GM21619 (cell line): ENCODE results near the gene P3H2.
"Not testable (repeated sequence)": the region's sequence is repeated elsewhere in the genome, so short reads cannot be mapped to it uniquely, and the experiment has no call there.

Experiments
- ATAC-seq: cut with Tn5 transposase; IDR thresholded peaks from one replicate; pipeline ENCODE4 v1.9.1; 2021; ENCODE audit not compliant: unreplicated experiment

Gene P3H2

DNA sequence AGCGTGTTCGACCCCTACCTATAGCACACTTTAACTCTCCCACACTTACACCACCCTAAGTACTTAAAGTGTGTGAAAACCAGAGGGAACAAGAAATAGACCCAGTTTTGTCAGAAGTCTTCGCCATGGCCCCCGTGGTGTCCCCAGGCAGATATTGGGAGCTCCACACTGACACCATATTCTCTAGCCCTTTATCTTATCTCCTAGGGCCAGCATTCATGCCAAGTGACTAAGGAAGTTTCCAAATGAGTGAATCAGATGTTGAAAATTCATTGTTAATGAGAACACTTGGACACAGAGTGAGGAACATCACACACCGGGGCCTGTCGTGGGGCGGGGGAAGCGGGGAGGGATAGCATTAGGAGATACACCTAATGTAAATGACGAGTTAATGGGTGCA, 31.8 kb downstream of the P3H2 start:
- no peak for ATAC-seq

DNA sequence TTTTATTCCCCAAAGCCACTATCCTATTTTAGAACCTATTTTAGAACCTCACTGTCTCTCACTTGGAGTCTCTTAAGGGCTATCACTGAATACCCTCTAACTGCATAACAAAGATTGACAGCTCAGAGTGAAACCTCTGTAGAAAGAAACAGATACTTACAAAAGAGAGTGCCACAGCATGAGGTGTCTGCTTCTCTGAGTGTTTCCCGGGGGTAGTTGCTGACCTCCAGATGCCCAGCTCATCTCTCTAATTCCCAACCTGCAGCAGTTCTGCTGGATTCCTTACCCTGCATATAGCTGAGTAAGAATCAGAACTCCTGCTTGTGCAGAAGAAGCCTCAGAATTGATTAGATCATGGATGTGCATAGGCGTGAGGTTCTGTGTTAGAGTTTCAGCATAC, 34.5 kb downstream of the P3H2 start:
- ATAC-seq: no peak

DNA sequence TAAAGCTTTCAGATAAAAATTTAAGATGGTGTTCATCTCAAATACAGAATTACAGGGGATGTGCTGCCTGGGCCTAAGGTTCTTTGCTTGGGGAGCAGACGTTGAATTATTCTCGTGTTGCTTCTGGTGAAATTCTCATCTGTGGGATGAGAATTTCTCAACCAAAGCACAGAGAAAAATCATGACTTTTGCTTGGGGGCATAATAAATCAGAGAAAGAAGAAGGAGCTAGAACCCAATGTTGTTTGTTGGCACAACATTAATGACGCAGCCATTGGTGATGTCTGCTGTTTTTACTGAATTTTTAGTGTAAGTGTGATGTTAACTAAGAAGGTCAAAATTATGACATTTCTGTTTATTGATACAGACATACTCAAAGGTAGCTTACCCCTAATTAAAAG, 35.7 kb downstream of the P3H2 start:
- ATAC-seq: no peak

DNA sequence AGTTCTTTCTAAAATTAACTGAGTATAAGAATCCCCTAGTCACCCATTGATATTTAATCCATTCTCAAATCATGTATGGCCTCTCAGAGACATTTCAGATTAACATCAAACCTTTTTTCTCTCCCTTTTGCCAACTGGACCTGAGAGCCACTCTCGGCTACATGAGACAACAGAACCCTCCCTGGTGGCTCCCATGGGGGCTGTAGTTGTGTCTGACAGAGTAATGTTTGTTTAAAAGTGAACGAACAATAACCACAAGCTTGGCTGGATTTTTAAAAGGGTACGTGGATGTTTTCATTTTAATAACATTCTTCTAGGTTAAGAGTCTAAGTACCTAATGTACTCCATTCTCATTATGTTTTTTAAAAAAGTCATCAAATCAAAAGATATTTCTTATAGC, 37.1 kb downstream of the P3H2 start:
- no peak for ATAC-seq

DNA sequence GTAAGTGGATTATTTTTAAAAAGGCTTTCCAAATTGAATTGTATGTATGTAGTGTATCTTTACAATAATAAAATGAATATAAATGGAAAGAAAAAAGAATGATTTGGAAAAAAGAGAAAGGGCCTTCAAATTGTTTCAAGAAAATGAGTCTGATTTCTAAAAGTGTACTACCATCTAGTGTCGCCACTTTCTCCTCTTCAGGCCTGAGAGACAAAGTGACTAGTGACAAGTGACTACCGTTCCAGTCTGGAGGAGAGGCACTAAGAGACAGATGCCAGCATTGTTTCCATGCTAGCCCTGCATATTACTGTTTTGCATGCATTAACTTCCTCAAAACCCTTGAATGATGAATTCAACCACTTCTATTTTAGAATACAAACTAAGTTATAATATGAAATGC, 39.3 kb downstream of the P3H2 start:
- ATAC-seq: no peak

DNA sequence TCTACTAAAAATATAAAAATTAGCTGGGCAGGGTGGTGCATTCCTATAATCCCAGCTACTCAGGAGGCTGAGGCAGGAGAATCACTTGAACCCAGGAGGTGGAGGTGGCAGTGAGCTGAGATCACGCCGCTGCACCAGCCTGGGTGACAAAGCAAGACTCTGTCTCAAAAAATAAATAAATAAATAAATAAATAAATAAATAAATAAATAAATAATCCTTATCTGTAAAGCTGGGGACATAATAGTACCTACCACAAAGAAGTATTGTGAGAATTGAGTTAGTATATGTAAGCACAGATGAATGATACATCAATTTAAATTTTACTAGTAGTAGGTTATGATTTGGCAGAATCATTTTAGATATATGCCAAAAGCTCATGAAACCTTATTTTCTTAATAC, 41.5 kb downstream of the P3H2 start:
- ATAC-seq: not testable (repeated sequence)

DNA sequence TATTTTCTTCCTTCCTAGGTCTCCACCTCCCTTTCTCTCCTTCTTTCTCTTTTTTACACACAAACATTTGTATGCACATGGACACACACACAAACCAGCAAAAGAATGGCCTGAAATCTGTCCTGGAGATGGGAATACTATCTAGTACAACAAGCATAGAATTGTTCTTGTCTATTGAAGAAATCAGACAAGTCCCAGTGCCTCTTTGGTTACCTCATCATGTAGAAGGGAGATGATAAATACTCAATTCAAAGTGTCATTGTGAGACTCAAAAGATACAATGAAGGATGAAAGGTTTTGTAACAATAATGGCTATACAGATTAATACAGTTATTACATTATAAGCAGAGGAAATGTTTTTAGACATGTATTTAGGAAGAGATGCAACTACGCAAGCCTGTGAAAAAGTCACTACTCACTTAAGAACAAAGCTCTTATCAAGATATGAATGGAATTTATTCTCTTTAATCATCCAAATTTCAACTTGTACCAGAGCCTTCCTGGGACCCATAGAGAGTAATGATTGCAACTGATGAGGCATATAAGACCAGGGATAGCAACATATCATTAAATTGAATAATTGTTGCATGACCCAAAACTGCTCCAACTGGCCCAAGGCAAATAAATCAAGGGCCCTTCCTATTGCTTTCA, 43.2 kb downstream of the P3H2 start:
- no peak for ATAC-seq

DNA sequence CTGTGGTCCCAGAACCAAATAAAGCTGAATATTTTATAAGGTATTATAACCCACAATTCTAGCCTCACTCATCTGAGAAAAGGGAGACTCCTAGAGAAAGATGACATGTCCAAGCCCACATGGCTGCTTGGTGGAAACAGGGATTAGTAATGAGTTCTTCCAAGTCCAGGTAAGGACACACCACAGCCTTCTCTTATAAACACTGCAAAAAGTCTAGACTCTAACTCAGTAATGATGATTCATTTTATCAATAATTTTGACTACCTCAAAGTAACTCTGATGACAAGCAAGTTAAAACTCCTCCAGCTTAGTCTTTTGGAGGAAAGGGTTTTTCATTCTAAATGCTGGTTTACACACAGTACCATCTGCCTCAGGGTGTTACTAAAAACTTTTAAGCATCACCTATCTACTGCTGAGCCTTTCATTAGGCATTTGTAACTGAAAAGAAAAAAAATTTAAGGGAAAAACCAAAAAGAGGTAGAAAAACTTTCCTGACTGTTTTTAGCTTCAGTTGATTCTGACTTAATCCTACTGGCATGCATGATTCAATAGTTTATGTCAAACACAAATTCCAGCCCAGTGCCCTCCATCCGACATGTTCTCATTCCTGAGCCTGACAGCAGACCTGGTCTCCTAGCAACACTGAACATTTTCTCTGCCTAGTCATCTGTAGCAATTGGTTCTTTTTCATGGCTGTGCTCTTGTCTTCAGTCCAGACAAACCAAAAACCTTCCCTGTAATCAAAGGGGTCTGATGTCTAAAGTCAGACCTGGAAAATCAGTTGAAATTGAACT, 43.9 kb downstream of the P3H2 start:
- no peak for ATAC-seq

DNA sequence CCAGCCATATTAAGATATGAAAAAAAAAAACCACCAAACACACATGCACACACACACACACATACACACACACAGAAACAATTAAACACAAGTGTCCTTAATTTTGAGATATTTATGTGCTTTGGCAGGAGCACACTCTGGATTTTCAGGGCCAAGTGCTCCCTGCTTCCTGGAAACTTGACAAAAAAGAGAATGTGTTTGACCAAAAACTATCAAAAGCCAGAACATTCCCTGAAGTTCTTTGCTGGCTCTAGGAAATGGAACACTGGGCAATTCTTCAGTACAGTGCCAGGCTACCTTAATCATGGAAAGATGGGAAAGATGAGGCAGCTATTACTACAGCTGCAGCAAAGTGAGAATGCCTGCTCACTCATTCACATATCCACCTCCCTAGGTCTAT, 44.6 kb downstream of the P3H2 start:
- ATAC-seq: no peak

DNA sequence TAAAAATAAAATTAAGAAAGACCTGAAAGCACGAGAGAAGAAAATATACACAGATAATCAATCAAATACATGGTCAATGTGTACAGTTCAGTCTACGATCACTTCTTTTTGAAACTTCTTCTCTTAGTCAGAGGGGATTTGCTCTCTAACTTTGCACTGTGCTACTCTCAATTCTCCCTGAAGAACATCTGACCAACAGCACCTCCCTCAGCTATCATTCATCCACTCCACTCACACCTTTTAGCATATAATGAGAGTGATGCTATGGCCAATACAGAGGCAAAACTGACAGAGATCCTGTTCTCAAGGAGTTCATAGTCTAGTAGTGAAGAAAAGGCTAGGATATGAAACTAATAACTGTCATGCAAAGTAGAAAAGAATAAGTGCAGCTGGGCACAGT, 45.9 kb downstream of the P3H2 start:
- no peak for ATAC-seq

DNA sequence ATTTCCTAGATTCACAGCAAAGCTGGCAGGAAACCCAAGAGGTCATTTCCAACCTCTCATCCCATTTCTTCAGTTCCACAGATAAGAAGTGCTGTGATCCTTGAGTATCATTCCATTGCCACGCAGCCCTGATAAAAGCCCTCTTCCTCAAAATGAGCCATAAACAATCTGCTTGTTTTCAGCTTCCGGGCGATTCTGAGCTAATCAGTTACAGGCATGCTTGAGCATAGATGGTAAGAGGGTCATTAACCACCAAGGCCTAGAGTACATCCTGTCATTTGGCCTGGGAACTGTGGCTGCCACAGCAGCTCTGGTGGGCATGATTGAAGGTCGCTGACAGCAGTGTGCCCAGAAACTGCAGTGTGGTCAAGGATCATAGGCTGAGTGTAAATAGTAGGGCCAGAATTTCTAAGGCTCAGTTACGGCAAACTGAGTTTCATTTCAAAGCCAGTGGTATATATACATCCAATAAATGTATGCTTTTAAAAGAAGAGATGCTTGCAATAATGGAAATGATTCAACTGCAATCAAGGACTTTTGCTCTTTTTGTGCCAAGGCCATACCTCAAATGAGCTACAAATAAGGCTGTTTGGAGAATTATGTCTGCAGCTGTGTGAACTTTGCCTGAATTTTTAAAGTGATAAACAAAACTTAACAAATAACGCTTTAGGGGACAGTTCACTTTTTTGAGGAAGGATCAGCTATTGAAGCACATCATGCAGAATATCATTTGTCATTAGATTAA, 47.3 kb downstream of the P3H2 start:
- peak; percentile 91 for ATAC-seq

DNA sequence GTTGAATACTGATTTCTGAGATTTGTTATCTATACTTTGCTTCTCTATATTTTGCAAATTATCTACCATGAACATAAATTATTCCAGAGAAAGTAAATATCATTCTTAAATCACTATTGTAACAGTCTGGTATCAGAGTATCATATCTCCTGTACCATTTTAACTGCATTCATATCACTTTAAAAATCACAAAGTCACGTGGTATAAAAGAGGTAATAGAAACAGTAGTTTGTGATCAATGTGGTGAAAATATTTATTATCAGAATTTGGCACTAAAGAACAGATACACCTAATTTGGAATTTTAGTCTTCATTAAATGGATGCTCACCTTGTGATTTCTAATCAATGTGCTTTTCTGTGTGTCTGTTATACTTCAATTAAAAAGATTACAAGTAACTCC, 47.8 kb downstream of the P3H2 start:
- ATAC-seq: no peak

DNA sequence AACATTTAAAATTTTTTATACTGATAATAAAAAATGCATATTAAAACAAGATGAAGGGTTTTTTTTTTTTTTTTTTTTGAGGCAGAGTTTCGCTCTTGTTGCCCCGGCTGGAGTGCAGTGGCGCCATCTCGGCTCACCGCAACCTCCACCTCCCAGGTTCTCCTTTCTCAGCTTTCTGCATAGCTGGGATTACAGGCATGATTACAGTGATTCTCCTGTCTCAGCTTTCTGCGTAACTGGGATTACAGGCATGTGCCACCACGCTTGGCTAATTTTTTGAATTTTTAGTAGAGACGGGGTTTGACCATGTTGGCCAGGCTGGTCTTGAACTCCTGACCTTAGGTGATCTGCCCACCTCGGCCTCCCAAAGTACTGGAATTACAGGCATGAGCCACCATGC, 48.8 kb downstream of the P3H2 start:
- ATAC-seq: not testable (repeated sequence)

DNA sequence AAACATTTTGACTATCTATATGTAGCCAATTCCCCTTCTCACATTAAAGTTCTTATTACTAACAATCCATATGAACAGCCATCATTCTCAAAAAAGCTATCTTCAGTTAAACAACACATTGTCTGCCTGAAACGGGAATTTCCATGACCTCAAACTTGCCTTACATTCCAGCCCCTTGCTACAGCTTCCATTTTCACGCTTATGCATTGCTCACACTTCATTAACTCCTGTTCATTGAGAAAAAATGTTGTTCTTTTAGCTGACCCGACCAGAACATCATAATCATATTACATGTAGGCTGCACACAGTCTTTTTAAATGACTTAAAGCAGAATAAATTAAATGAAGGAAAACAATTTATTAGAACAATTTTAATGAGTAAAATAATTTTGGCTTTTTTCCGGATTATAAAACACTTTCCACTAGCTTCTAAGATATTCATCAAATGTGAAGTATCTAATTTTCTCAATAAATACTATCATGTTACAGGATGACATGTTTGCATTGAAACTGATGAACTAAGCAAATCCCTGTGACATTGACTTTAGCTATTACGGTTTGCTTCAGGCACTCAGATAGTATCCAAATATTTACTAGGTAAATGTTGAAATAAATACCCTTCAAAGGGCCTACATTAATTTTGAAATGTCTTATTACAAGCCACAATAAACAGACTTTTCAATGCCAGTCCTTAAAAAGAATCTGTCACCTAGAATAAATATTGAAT, 49.9 kb downstream of the P3H2 start:
- ATAC-seq: no peak

DNA sequence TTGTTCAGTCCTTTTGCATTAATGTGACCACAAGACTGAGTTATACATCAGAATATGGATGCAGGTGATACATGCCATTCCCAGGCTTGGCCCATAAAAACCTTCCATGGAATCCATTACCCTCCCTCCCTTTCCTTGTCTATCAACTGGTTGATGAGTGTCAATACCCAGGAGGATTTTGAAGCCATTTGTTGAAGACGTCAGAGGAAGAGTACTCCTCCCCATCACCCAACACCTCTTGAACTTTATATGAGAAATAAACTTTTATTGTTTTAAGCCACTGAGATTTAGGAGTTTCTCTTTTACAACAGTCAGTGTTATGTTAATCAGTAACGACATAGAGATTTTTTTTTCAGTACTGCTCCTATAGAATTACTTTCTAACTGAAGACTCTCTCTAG, 55.5 kb downstream of the P3H2 start:
- no peak for ATAC-seq

DNA sequence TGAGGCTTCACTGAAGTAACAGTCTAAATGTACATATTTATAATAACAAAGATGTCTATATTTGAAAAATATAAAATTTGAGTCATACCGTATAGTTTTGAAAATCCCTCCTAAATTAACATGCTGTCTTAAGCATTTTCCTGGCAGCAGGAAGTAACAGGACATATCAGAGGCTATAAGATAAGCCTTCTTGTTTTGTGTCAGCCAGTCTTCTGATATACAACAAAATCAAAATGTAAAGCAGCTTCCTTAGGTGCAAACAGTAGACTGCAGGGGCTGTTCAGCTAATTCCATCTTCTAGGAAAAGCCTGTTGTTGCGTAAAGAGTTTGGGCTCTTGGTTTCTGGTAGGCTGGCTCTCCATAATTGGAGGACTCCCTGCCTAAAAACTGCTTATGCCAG, 56.0 kb downstream of the P3H2 start:
- no peak for ATAC-seq

DNA sequence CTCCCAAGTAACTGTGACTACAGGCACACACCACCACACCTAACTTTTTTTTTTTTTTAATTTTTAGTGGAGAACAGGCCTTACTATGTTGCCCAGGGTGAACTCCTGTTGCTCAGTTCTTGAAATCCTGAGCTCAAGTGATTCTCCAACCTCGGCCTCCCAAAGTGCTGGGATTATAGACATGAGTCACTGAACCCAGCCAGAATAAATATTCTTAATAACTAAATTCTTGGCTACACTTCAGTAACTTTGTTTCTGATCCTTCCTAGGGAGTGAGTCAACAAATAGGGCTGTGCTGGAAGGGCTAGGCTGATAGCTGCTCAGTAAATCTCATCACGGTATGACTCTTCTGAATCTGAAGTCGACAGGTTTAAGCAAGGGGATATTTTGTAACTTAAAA, 56.6 kb downstream of the P3H2 start:
- ATAC-seq: no peak

DNA sequence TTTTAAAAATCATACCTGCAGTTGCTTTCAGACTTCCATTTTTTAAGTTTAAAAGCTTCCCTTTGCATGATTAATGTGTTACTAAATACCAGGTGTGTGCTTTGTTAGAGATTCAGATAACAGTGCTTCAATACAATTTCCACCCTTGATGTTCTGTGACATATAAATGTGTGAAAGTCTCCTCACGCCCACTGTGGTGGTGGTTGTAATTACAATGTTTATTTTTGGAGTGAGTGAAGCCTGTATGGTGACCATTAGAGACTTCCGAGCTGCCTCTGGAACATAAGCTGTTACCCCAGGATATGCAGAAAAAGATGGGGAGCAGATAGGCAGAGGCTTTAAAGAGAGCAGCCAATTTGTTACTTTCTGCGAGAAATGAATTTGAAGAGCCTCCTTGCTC, 57.2 kb downstream of the P3H2 start:
- ATAC-seq: no peak

DNA sequence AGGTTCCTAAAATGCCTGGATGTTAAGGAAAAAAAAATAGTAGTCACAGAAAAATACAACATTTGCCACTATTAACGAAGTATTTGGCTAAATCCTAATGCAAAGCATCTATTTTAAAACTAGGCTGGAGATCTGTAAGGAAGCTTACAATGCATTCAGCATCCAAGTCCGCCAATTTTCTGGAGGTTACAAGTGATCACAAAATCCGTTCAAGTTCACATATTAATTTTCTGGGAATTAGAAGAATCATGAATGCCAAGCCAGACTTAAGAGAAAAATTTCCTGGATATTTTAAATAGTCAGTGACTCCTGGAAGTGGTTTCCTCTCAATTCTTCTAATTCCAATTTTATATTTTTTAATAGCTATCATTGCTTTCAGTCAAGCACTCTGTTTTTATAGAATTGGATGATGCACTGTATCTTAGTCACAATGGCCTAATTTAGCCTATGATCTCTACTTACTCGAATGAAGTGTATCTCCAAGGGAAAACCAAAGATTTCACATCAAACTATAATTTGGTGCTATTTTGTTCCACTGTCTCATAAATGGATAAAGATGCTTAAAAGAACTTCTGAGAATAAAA, 60.4 kb downstream of the P3H2 start:
- ATAC-seq: no peak

DNA sequence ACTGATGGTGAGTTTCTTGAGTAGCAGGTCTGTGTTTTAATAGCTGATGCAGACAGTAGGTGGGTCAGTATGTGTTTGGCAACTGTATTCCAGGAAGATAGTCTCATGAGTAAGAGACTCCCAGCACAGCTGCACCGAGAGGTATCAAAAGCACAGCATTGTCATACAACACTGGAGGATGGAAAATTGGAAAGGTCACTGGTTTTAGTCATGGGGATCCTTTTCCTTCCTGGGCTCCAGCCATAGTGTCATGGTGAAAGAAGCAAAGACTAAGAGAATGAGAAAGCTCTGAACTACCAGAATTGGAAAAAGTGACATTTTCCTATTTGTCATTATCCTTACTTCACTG, 61.5 kb downstream of the P3H2 start:
- ATAC-seq: no peak

DNA sequence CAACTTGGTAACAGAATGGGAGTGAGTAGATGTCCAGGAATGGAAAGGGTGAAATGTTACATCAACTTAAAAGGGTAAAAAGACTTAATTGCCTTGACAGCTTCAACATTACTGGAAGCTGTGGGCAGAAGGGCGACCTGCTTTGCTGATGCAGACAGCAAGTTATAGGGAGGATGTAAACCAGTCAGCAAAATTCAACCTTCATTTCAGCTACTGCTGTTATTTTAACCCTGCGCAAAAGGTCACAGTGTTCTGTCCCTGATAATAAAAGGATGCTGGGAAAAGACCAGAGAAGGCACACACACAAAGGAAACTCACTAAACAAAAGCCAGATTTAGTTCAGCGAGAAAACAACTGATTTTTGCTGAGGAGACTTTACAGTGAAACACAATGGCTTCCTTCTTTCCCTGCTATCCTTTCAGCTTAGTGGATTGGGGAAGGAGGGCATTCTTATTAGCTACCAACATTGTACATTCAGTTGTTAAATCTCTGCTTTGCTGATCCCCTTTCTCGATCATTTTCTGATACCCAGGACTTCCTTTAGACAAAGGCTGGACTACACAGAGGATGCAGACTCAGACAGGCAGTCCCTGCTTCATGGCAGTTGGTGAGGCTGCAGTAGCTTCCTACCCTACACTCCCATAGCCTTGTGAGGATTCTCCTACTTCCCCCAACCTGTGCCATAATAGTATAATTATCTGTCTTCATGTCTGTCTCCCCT, 62.0 kb downstream of the P3H2 start:
- ATAC-seq: no peak
